Measurements from ENCODE around the gene TPCN1.

Gene TPCN1

GRCh38 chr12:113317122-113317521 lies 95.9 kb downstream of the TPCN1 start:
- H3K79me2 ChIP-seq (ENCODE audit: insufficient read depth, low read depth) = no peaks in the 10 kb centered on the region
- H4K20me1 ChIP-seq (ENCODE audit: insufficient read depth) = no peaks in the 10 kb centered on the region
- H3K27ac ChIP-seq = no peak overlapping the region
- no peaks in the 10 kb centered on the region for H3K36me3 ChIP-seq (ENCODE audit: insufficient read depth)
- no peak overlapping the region for H3K4me3 ChIP-seq (IDR thresholded peaks at IDR 0.05; ENCODE audit: insufficient read depth, low read depth, low read length)
- no peaks in the 10 kb centered on the region for H3K27me3 ChIP-seq (ENCODE audit: insufficient read depth, low read depth)
- H3K4me2 ChIP-seq = no peak overlapping the region
- TF ChIP-seq CTCF (conservative IDR thresholded peaks at IDR 0.05; ENCODE audit: low read depth, low read length) = no peak
- H3K9ac ChIP-seq = no peak overlapping the region
- no peak overlapping the region for H2AFZ ChIP-seq (ENCODE audit: low read depth)
- H3K4me1 ChIP-seq (ENCODE audit: low read depth, poor library complexity, severe bottlenecking) = no peaks in the 10 kb centered on the region

GRCh38 chr12:113318046-113318656 lies 96.9 kb downstream of the TPCN1 start:
- H4K20me1 ChIP-seq (ENCODE audit: insufficient read depth) = no peaks in the 10 kb centered on the region
- H3K27ac ChIP-seq = no peak overlapping the region
- no peak overlapping the region for H3K4me3 ChIP-seq (IDR thresholded peaks at IDR 0.05; ENCODE audit: insufficient read depth, low read depth, low read length)
- TF ChIP-seq CTCF (conservative IDR thresholded peaks at IDR 0.05; ENCODE audit: low read depth, low read length) = no peak
- no peaks in the 10 kb centered on the region for H3K36me3 ChIP-seq (ENCODE audit: insufficient read depth)
- no peak overlapping the region for H2AFZ ChIP-seq (ENCODE audit: low read depth)
- H3K9ac ChIP-seq = no peak overlapping the region
- H3K4me1 ChIP-seq (ENCODE audit: low read depth, poor library complexity, severe bottlenecking) = no peaks in the 10 kb centered on the region
- no peak overlapping the region for H3K4me2 ChIP-seq
- no peaks in the 10 kb centered on the region for H3K27me3 ChIP-seq (ENCODE audit: insufficient read depth, low read depth)
- no peaks in the 10 kb centered on the region for H3K79me2 ChIP-seq (ENCODE audit: insufficient read depth, low read depth)

GRCh38 chr12:113318900-113319628 lies 97.8 kb downstream of the TPCN1 start:
- H3K4me3 ChIP-seq (IDR thresholded peaks at IDR 0.05; ENCODE audit: insufficient read depth, low read depth, low read length) = no peak overlapping the region
- H3K79me2 ChIP-seq (ENCODE audit: insufficient read depth, low read depth) = no peaks in the 10 kb centered on the region
- H3K4me1 ChIP-seq (ENCODE audit: low read depth, poor library complexity, severe bottlenecking) = peaks cover 6% of the 10 kb centered on the region
- no peaks in the 10 kb centered on the region for H4K20me1 ChIP-seq (ENCODE audit: insufficient read depth)
- no peak overlapping the region for H3K4me2 ChIP-seq
- H3K27ac ChIP-seq = no peak overlapping the region
- H3K36me3 ChIP-seq (ENCODE audit: insufficient read depth) = no peaks in the 10 kb centered on the region
- H3K27me3 ChIP-seq (ENCODE audit: insufficient read depth, low read depth) = no peaks in the 10 kb centered on the region
- TF ChIP-seq CTCF (conservative IDR thresholded peaks at IDR 0.05; ENCODE audit: low read depth, low read length) = no peak
- H3K9ac ChIP-seq = no peak overlapping the region
- H2AFZ ChIP-seq (ENCODE audit: low read depth) = no peak overlapping the region

GRCh38 chr12:113320401-113320800 lies 99.1 kb downstream of the TPCN1 start:
- H3K4me3 ChIP-seq (IDR thresholded peaks at IDR 0.05; ENCODE audit: insufficient read depth, low read depth, low read length) = no peak overlapping the region
- no peak overlapping the region for H3K9ac ChIP-seq
- H3K27me3 ChIP-seq (ENCODE audit: insufficient read depth, low read depth) = no peaks in the 10 kb centered on the region
- H3K27ac ChIP-seq = no peak overlapping the region
- H4K20me1 ChIP-seq (ENCODE audit: insufficient read depth) = no peaks in the 10 kb centered on the region
- no peaks in the 10 kb centered on the region for H3K36me3 ChIP-seq (ENCODE audit: insufficient read depth)
- no peaks in the 10 kb centered on the region for H3K79me2 ChIP-seq (ENCODE audit: insufficient read depth, low read depth)
- H2AFZ ChIP-seq (ENCODE audit: low read depth) = no peak overlapping the region
- H3K4me2 ChIP-seq = no peak overlapping the region
- TF ChIP-seq CTCF (conservative IDR thresholded peaks at IDR 0.05; ENCODE audit: low read depth, low read length) = no peak
- H3K4me1 ChIP-seq (ENCODE audit: low read depth, poor library complexity, severe bottlenecking) = peaks cover 6% of the 10 kb centered on the region

All from KMS-11 (cell line).